HG03103 (cell line): Measurements from ENCODE around the gene RAD51B.

Experiments used
- ATAC-seq: cut with Tn5 transposase; IDR thresholded peaks from one replicate; pipeline ENCODE4 v1.9.1; 2021; ENCODE audit warnings: low read depth; ENCODE audit not compliant: unreplicated experiment

RAD51B gene

DNA sequence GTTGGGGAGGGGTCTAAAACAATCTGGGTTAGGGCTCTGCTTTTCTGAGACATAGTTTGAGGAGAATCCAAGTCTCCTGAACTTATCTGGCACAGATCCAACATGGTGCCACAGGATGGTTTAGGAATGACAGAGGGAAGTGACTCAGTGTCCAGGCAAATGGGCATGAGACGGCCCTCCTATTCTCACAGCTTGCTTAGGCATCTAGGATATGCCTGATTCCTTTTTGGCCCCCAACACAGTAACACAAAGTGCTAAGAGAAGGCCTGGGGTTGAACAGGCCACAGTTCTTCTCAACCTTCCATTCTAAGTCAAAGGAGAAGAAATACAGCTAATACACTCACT lies 855.6 kb downstream of the RAD51B start:
- ATAC-seq, result no peak

DNA sequence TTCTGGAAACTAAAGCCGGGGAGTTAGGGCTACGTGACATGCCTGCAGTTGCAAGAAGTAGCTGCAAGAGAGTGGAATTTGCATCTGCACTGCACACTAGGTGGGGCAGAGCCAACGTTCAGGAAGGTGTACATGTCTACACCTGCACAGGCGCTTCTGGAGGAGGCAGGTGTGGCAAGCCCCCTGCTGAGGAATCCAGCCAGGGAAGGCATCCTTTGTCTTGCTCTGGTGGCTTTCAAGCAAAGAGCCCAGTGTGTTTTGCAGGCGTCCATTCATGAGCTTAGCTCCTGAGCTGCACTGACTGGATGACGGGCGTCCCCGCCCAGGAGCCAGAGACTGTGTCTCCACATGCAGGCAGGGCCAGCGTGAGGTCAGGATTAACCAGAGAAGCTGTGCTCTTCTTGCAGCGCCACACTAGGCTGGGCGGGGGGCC lies 856.9 kb downstream of the RAD51B start:
- no peak for ATAC-seq

DNA sequence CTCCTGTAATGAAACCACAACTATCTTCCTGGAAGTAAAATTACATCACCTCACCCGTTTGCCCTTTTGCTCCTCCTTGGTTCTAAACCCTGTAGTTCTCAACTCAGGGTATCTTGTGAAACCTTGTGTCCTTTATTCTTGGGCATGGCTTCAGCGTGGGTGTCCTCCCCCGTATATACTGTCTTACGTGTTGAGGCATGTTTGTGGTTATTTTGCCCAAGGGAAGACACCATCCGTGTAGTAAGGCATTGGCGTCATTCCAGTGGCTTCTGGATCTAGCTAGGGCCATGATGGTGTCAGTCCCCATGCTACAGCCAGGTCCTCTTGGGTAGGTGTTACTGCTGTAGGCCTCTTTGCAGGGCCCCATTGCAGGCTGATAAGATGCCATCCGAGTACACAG lies 857.9 kb downstream of the RAD51B start:
- ATAC-seq, result no peak

GRCh38 chr14:68677901-68678300 lies 858.3 kb downstream of the RAD51B start:
- no peak for ATAC-seq

DNA sequence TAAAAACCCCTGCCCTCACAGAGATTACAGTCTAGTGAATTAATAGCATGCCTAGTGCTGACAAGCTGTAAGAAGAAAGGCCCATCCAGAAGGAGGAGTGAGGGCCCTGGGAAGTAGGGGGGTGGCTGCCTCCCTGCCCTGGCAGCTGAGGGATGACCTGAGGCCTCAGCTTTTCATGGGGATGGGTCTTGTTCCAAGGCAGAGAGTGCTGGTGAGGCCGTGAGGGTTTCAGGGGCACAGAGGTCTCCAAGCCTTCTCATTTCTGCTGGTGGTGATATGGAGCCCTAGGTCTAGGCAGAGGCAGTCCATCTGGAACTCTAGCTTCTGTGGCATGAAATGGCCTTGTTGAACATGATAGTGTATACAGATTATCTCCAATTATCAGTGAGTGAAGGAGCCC lies 858.9 kb downstream of the RAD51B start:
- no peak for ATAC-seq

- ATAC-seq, result no peak
These were observed 859.7 kb downstream of the RAD51B start for GRCh38 chr14:68679301-68679700.

- no peak for ATAC-seq
These were observed 860.3 kb downstream of the RAD51B start for GRCh38 chr14:68679746-68680467.

DNA sequence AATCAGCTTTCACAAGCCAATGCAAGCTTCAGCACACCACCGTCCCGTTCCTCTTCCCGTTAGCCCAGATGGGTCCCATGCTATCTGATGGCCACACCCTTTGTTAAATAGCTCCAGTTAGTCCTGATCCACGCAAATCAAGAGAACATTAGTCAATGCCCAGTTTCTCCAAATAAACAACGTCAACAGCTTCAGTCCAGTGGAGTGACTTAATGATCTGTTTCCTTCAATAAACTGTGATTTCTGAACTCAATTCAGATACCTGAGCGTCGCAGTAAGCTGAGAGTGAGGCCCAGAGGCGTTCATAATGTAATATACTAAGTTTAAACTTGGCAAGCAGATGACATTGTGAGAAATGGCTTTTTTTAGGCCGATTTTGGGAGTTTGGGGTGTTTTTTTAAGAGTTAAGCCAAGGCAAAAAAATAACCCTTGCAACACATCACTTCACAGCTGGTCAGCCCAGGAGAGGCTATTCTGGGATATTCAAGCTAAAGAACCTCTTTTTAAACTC lies 861.0 kb downstream of the RAD51B start:
- ATAC-seq, result no peak

GRCh38 chr14:68681256-68682011 lies 861.9 kb downstream of the RAD51B start:
- no peak for ATAC-seq

GRCh38 chr14:68682166-68683103 lies 862.9 kb downstream of the RAD51B start:
- no peak for ATAC-seq

DNA sequence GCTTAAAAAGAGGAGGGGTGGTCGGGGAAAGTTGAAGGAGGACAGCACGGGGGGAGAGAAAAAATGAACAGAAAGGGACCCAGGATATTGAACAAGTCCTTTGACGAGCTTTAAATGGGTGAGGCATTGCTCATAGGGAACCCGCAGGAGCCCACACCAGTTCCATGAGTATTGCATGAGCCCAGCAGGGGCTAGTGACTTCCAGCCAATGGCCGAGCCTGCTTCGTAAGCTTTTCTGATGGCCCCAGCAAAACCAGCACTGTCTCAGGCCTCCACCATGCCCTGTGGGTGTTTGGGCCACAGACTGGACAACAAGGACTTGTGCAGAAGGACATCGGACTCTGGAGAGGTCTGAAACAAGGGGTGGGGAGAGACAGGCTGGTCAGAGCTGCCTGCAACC lies 863.7 kb downstream of the RAD51B start:
- ATAC-seq, result no peak

- ATAC-seq, result no peak
These were observed 865.2 kb downstream of the RAD51B start for GRCh38 chr14:68684466-68685418.

- peak; percentile 59 for ATAC-seq
These were observed 866.0 kb downstream of the RAD51B start for GRCh38 chr14:68685419-68686204.

DNA sequence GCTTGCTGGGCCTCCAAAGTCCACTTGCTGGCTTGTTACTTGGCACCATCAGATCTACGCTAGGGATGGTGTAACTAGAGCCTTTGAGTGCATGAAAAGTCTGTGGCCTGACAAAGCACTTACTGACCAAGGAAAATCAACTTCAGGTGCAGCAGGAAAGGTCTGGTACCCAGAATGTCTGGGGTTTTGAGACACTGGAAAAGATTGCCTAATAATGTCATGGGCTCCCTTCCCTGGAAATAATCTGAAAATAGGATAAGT lies 866.6 kb downstream of the RAD51B start:
- ATAC-seq, result no peak

DNA sequence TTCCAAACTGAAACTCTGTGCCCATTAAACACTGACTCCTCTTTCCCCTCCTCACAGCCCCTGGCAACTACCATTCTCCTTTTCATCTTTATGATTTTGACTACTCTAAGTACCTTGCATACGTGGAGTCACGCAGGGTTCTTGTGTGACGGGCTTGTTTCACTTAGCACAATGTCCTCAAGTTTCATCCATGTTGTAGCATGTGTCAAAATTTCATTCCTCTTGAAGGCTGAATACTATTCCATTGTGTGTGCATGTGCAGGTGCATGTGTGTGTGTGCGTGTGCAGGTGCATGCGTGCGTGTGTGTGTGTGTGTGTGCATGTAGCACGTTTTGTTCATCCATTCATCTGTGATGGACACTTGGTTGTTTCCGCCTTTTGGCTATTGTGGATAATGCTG lies 867.1 kb downstream of the RAD51B start:
- ATAC-seq, result no peak

GRCh38 chr14:68687746-68688145 lies 868.2 kb downstream of the RAD51B start:
- ATAC-seq, result no peak

DNA sequence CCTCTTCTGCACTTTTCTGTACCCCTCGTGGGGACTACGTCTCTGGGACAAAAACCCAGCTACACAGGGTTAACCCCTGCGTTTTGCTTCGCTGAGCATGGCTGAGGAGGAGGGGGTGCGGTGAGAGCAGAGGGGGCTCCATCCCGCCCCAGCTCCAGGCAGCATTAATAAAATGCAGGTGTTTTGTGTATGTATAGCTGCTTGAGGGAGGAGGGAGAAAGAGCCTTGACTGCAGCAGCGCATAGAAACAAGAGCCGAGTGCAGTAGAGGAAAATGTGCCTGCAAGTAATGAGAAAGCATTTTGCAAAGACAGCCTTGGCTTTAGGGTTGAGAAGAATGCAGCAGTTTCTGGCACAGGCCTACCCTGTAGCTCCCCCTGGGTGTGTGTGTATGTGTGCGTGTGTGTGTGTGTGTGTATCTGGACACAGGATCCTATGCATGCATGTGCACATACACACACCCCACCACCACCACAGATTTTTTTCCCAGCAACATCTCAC lies 869.3 kb downstream of the RAD51B start:
- no peak for ATAC-seq

GRCh38 chr14:68689511-68689910 lies 869.9 kb downstream of the RAD51B start:
- no peak for ATAC-seq
